CD8-positive, alpha-beta memory T cell (primary cell): ENCODE measurements around the gene CDCA7. TPM values are rescaled to one million over a fixed set of nuclear protein-coding genes. Genes with fewer than 3 reads are reported as not detected.

ENCODE experiments used
- CTCF ChIA-PET: fragments of 350-600 bp; sonication (Branson Sonifier 250); formaldehyde crosslinking; loops from one replicate; lab custom pipeline; 2021; ENCODE audit warnings: antibody characterized with exemption; lab: Charles Lee
- POLR2A ChIA-PET: fragments of 350-600 bp; sonication (Branson Sonifier 250); formaldehyde crosslinking; loops from one replicate; lab custom pipeline; 2021; ENCODE audit warnings: antibody characterized with exemption; lab: Charles Lee
- DNase-seq, 5 donors: peaks; one replicate each; pipeline versions ENCODE4 v3.0.0 to v3.0.0-alpha.2; 2020 to 2022; ENCODE audit warnings: mixed read lengths in 1 of 5
- H3K27ac ChIP-seq: one replicate; pipeline ENCODE4 v1.7.0; 2013; ENCODE audit warnings: low read depth, mild to moderate bottlenecking, low read length, moderate library complexity
- H3K27me3 ChIP-seq: 2 replicates; pipeline ENCODE4 v1.7.0; 2013; ENCODE audit warnings: low read length, mild to moderate bottlenecking; ENCODE audit not compliant: insufficient read depth, poor library complexity, severe bottlenecking
- H3K36me3 ChIP-seq: 2 replicates; pipeline ENCODE4 v1.7.0; 2013; ENCODE audit warnings: mild to moderate bottlenecking, low read length, moderate library complexity; ENCODE audit not compliant: insufficient read depth
- H3K4me1 ChIP-seq: 2 replicates; pipeline ENCODE4 v1.7.0; 2013; ENCODE audit warnings: mild to moderate bottlenecking, low read length, moderate library complexity; ENCODE audit not compliant: insufficient read depth
- H3K4me3 ChIP-seq: 2 replicates; pipeline ENCODE4 v1.7.0; 2013; ENCODE audit warnings: mild to moderate bottlenecking, low read length
- H3K9me3 ChIP-seq: 2 replicates; pipeline ENCODE4 v1.7.0; 2013; ENCODE audit warnings: mild to moderate bottlenecking, low read length
- H3K27ac Mint-ChIP-seq, 8 donors: one replicate each; pipeline ENCODE4 v1.8.0; 2020 to 2021; ENCODE audit warnings: mixed read lengths in 8 of 8, mild to moderate bottlenecking in 6 of 8, inconsistent platforms in 3 of 8, moderate library complexity in 3 of 8
- H3K27me3 Mint-ChIP-seq, 2 donors: one replicate each; pipeline ENCODE4 v1.8.0; 2020 to 2021; ENCODE audit warnings: mixed read lengths in 2 of 2, mild to moderate bottlenecking in 1 of 2, moderate library complexity in 1 of 2
- H3K36me3 Mint-ChIP-seq, 3 donors: one replicate each; pipeline ENCODE4 v1.8.0; 2020 to 2021; ENCODE audit warnings: mixed read lengths in 3 of 3, inconsistent platforms in 1 of 3, mild to moderate bottlenecking in 1 of 3
- H3K4me1 Mint-ChIP-seq, 3 donors: one replicate each; pipeline ENCODE4 v1.8.0; 2020 to 2021; ENCODE audit warnings: mixed read lengths in 3 of 3, inconsistent platforms in 1 of 3, mild to moderate bottlenecking in 1 of 3
- H3K4me3 Mint-ChIP-seq, 7 donors: one replicate each; pipeline ENCODE4 v1.8.0; 2020 to 2021; ENCODE audit warnings: mixed read lengths in 7 of 7, mild to moderate bottlenecking in 6 of 7, moderate library complexity in 4 of 7, inconsistent platforms in 2 of 7
- H3K9me3 Mint-ChIP-seq, 5 donors: one replicate each; pipeline ENCODE4 v1.8.0; 2020 to 2022; ENCODE audit warnings: mixed read lengths in 5 of 5, mild to moderate bottlenecking in 3 of 5, moderate library complexity in 2 of 5, inconsistent platforms in 1 of 5
- polyA plus RNA-seq: library from polyadenylated mRNA; unstranded; fragments of 300-500 nt; fragmentation: Illumina TruSeq; gene quantifications from one replicate; pipeline ENCODE4 v1.2.3, GENCODE V29; 2021
- total RNA-seq, 2 experiments: library from RNA; stranded (reverse); gene quantifications; one replicate each; pipeline ENCODE4 v1.2.3, GENCODE V29; 2021

The CDCA7 gene
- total and polyA plus RNA-seq, 3 experiments from 2014 or later = 5.0 to 25.9 (median 23.5) TPM

- Mint-ChIP-seq H3K27ac (no peak overlapping the region), H3K4me3 (no peak overlapping the region), H3K4me1 (peaks cover 3 to 5% (median 4%) of the 10 kb centered on the region in 3 donors), H3K9me3 (no peaks in the 10 kb centered on the region), H3K27me3 (peaks cover 30 to 67% of the 10 kb centered on the region in 2 donors), H3K36me3 (no peaks in the 10 kb centered on the region)
- ChIA-PET POLR2A (no interaction called here), CTCF (no interaction called here)
- Histone ChIP-seq H3K9me3 (no peaks in the 10 kb centered on the region), H3K36me3 (no peaks in the 10 kb centered on the region), H3K4me3 (no peak overlapping the region), H3K27ac (no peak overlapping the region), H3K27me3 (peaks cover 19% of the 10 kb centered on the region), H3K4me1 (no peaks in the 10 kb centered on the region)
- DNase-seq = no peak
Measured at GRCh38 chr2:173397539-173397938, 42.9 kb downstream of the CDCA7 start.

- CTCF ChIA-PET = interaction anchor here (5.5 kb wide), 1 partner anchor 942 kb away, joined by 47 read pairs; no protein-coding TSS in a partner anchor
Measured at GRCh38 chr2:173399229-173399628, 44.6 kb downstream of the CDCA7 start.

GRCh38 chr2:173400760-173401159 is 46.1 kb downstream of the CDCA7 start:
- Histone ChIP-seq H3K27me3 (peaks cover 27% of the 10 kb centered on the region), H3K27ac (no peak overlapping the region), H3K4me3 (no peak overlapping the region), H3K36me3 (no peaks in the 10 kb centered on the region), H3K9me3 (no peaks in the 10 kb centered on the region), H3K4me1 (no peaks in the 10 kb centered on the region)
- Mint-ChIP-seq H3K36me3 (no peaks in the 10 kb centered on the region), H3K27me3 (peaks cover 40 to 73% of the 10 kb centered on the region in 2 donors), H3K4me3 (no peak overlapping the region), H3K9me3 (no peaks in the 10 kb centered on the region), H3K27ac (no peak overlapping the region), H3K4me1 (peaks cover 4 to 9% (median 7%) of the 10 kb centered on the region in 3 donors)
- CTCF ChIA-PET = interaction anchor here (1.2 to 5.5 kb wide), 5 partner anchors 12 to 944 kb away, joined by 3 to 47 read pairs (median 3); no protein-coding TSS in a partner anchor
- no peak for DNase-seq
- POLR2A ChIA-PET = no interaction called here

More at GRCh38 chr2:173399229-173399628, 44.6 kb downstream of the CDCA7 start:
- H3K4me1 ChIP-seq = no peaks in the 10 kb centered on the region
- no peak overlapping the region for H3K27ac ChIP-seq
- no peak overlapping the region for H3K4me3 ChIP-seq
- Mint-ChIP-seq H3K27me3 (peaks cover 42 to 72% of the 10 kb centered on the region in 2 donors), H3K4me1 (peaks cover 4 to 7% (median 5%) of the 10 kb centered on the region in 3 donors), H3K4me3 (no peak overlapping the region), H3K9me3 (no peaks in the 10 kb centered on the region), H3K27ac (peak overlapping the region in 1 of 8 donors; percentile 11), H3K36me3 (no peaks in the 10 kb centered on the region)
- DNase-seq = no peak
- no peaks in the 10 kb centered on the region for H3K36me3 ChIP-seq
- H3K27me3 ChIP-seq = peaks cover 27% of the 10 kb centered on the region
- POLR2A ChIA-PET = no interaction called here
- no peaks in the 10 kb centered on the region for H3K9me3 ChIP-seq

GRCh38 chr2:173401716-173402326 is 47.1 kb downstream of the CDCA7 start:
- Mint-ChIP-seq H3K27ac (no peak overlapping the region), H3K4me1 (peaks cover 4 to 9% (median 7%) of the 10 kb centered on the region in 3 donors)
- POLR2A ChIA-PET = no interaction called here

GRCh38 chr2:173402405-173402974 is 47.8 kb downstream of the CDCA7 start:
- H3K9me3 Mint-ChIP-seq = no peaks in the 10 kb centered on the region
- peak overlapping the region in 1 of 8 donors; percentile 40 for H3K27ac Mint-ChIP-seq
- no peak overlapping the region for H3K27ac ChIP-seq
- H3K27me3 Mint-ChIP-seq = peaks cover 38 to 77% of the 10 kb centered on the region in 2 donors
- H3K4me3 ChIP-seq = no peak overlapping the region
- H3K4me1 Mint-ChIP-seq = peaks cover 4 to 9% (median 7%) of the 10 kb centered on the region in 3 donors
- H3K9me3 ChIP-seq = no peaks in the 10 kb centered on the region
- no peaks in the 10 kb centered on the region for H3K36me3 ChIP-seq
- DNase-seq = peak; percentile 47 to 75 (median 57)
- peaks cover 27% of the 10 kb centered on the region for H3K27me3 ChIP-seq
- H3K36me3 Mint-ChIP-seq = no peaks in the 10 kb centered on the region
- POLR2A ChIA-PET = no interaction called here
- no peak overlapping the region for H3K4me3 Mint-ChIP-seq
- H3K4me1 ChIP-seq = no peaks in the 10 kb centered on the region
- CTCF ChIA-PET = interaction anchor here (0.8 to 5.5 kb wide), 14 partner anchors 9 to 945 kb away, joined by 3 to 47 read pairs (median 4); partner anchors contain the start of gene SP9

More at GRCh38 chr2:173401716-173402326, 47.1 kb downstream of the CDCA7 start:
- CTCF ChIA-PET = interaction anchor here (1.3 to 5.5 kb wide), 7 partner anchors 9 to 939 kb away, joined by 3 to 47 read pairs (median 4); partner anchors contain the start of gene SP9
- H3K4me3 Mint-ChIP-seq = no peak overlapping the region
- no peaks in the 10 kb centered on the region for H3K4me1 ChIP-seq
- H3K27me3 Mint-ChIP-seq = peaks cover 40 to 79% of the 10 kb centered on the region in 2 donors
- no peaks in the 10 kb centered on the region for H3K9me3 Mint-ChIP-seq
- no peak overlapping the region for H3K27ac ChIP-seq
- no peak for DNase-seq
- H3K36me3 Mint-ChIP-seq = no peaks in the 10 kb centered on the region
- H3K27me3 ChIP-seq = peaks cover 27% of the 10 kb centered on the region
- H3K36me3 ChIP-seq = no peaks in the 10 kb centered on the region
- H3K9me3 ChIP-seq = no peaks in the 10 kb centered on the region
- H3K4me3 ChIP-seq = no peak overlapping the region

GRCh38 chr2:173404841-173405750 is 50.4 kb downstream of the CDCA7 start:
- peaks cover 32 to 65% of the 10 kb centered on the region in 2 donors for H3K27me3 Mint-ChIP-seq
- peaks cover 4 to 9% (median 7%) of the 10 kb centered on the region in 3 donors for H3K4me1 Mint-ChIP-seq
- no peaks in the 10 kb centered on the region for H3K9me3 Mint-ChIP-seq
- no peak for DNase-seq
- H3K27ac ChIP-seq = no peak overlapping the region
- H3K27me3 ChIP-seq = peaks cover 27% of the 10 kb centered on the region
- H3K4me3 ChIP-seq = no peak overlapping the region
- H3K27ac Mint-ChIP-seq = no peak overlapping the region
- H3K36me3 Mint-ChIP-seq = no peaks in the 10 kb centered on the region
- H3K4me3 Mint-ChIP-seq = no peak overlapping the region
- ChIA-PET CTCF (interaction anchor here (1.2 to 5.5 kb wide), 3 partner anchors 8 to 936 kb away, joined by 3 to 47 read pairs (median 6); no protein-coding TSS in a partner anchor), POLR2A (no interaction called here)
- H3K4me1 ChIP-seq = no peaks in the 10 kb centered on the region
- H3K9me3 ChIP-seq = no peaks in the 10 kb centered on the region
- no peaks in the 10 kb centered on the region for H3K36me3 ChIP-seq

DNA sequence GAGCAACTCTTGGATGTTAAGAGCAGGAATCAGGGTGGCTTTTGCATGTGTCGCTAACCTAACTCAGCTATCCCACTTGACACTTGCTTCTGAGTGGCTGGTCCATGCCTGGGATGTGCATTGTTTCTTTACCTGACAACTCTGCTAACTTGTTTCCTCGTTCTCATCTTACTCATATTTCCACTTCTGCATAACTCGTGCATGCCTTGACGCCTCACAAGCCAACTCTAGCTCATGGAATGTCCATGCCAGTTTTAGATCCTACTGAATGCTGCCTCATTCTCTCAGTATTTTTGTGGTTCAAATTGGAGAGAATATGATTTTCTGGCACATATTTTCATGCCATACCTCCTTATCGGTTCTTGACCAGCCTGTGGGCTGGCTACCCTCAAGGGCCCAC is 52.5 kb downstream of the CDCA7 start:
- Histone ChIP-seq H3K27me3 (peaks cover 11% of the 10 kb centered on the region), H3K36me3 (no peaks in the 10 kb centered on the region), H3K27ac (no peak overlapping the region), H3K4me3 (no peak overlapping the region), H3K4me1 (no peaks in the 10 kb centered on the region), H3K9me3 (no peaks in the 10 kb centered on the region)
- Mint-ChIP-seq H3K36me3 (no peaks in the 10 kb centered on the region), H3K4me3 (no peak overlapping the region), H3K9me3 (no peaks in the 10 kb centered on the region), H3K27ac (no peak overlapping the region), H3K27me3 (peaks cover 30 to 50% of the 10 kb centered on the region in 2 donors), H3K4me1 (peaks cover 4 to 8% (median 5%) of the 10 kb centered on the region in 3 donors)
- ChIA-PET POLR2A (no interaction called here), CTCF (interaction anchor here (1.1 kb wide), 1 partner anchor 934 kb away, joined by 5 read pairs; no protein-coding TSS in a partner anchor)
- DNase-seq = no peak
